ENCODE results near the gene SDK1. TPM values are rescaled to one million over a fixed set of nuclear protein-coding genes. Genes with fewer than 3 reads are reported as not detected.

The SDK1 gene
- total RNA-seq, 4 donors from 2014 or later: 2.0 to 9.3 (median 3.8) TPM

DNA sequence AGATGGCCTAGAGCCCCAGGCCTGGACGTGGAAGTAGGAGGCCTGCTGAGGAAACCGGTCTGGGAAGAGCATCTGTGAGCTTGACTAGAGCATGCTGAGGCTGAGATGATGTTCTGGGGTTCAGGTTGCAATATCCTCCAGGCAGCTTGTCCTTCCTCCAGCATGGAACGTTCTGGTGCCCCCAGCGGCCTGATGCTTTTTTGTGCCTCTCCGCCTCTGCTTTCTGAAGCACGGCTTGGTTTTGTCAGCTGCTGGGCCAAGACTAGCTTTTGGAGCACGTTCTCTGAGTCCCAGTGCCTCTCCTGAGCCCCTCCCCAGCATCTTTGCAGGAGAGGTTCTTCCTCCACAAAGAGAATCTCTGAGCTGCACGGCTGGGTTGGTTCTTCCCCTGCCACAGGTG, 699.1 kb downstream of the SDK1 start:
- Histone ChIP-seq H3K27ac (no peak overlapping the region), H3K9me3 (no peaks in the 10 kb centered on the region), H3K4me1 (no peaks in the 10 kb centered on the region), H3K36me3 (no peaks in the 10 kb centered on the region), H3K4me3 (no peak overlapping the region), H3K27me3 (peaks cover 0 to 30% (median 0%) of the 10 kb centered on the region in 4 donors)
- 64 to 85% methylated on average over 7 to 8 of the region's 8 CpGs for WGBS, 2 donors
- TF ChIP-seq, protein P1, sequence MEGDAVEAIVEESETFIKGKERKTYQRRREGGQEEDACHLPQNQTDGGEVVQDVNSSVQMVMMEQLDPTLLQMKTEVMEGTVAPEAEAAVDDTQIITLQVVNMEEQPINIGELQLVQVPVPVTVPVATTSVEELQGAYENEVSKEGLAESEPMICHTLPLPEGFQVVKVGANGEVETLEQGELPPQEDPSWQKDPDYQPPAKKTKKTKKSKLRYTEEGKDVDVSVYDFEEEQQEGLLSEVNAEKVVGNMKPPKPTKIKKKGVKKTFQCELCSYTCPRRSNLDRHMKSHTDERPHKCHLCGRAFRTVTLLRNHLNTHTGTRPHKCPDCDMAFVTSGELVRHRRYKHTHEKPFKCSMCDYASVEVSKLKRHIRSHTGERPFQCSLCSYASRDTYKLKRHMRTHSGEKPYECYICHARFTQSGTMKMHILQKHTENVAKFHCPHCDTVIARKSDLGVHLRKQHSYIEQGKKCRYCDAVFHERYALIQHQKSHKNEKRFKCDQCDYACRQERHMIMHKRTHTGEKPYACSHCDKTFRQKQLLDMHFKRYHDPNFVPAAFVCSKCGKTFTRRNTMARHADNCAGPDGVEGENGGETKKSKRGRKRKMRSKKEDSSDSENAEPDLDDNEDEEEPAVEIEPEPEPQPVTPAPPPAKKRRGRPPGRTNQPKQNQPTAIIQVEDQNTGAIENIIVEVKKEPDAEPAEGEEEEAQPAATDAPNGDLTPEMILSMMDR (IDR thresholded peaks at IDR 0.05): no peak
- no peak for TF ChIP-seq POLR2A (IDR thresholded peaks at IDR 0.05)
- no peak for DNase-seq
- intact Hi-C loops (cut with DNase I): no loop called here

DNA sequence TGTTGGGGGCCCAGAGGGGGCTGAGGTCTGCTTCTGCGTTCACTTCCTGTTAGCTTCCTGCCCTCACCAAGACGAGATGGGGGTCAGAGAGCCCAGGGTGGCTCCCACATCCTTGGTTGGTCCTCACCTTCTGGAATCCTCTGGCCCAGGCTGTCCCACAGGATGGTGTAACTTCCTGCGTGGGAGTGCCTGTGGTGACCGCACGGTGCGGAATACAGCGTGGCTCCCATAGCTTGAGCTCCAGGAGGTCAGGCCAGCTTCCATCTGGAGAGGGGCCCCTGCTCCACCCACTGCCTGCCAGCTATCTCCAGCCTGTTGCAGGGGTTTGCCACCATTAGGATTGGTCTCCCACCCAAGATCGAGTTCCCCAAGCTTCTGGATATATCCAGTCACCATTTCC, 699.9 kb downstream of the SDK1 start:
- Histone ChIP-seq H3K4me3 (no peak overlapping the region), H3K36me3 (no peaks in the 10 kb centered on the region), H3K27me3 (peaks cover 0 to 30% (median 0%) of the 10 kb centered on the region in 4 donors), H3K4me1 (peaks cover 0 to 4% (median 0%) of the 10 kb centered on the region in 3 donors), H3K9me3 (no peaks in the 10 kb centered on the region), H3K27ac (no peak overlapping the region)
- intact Hi-C loops (cut with DNase I): no loop called here
- no peak for TF ChIP-seq POLR2A (IDR thresholded peaks at IDR 0.05)
- TF ChIP-seq, protein P1 (IDR thresholded peaks at IDR 0.05): no peak
- no peak for DNase-seq
- WGBS, 2 donors: 72 to 73% methylated on average over 4 to 8 of the region's 8 CpGs

DNA sequence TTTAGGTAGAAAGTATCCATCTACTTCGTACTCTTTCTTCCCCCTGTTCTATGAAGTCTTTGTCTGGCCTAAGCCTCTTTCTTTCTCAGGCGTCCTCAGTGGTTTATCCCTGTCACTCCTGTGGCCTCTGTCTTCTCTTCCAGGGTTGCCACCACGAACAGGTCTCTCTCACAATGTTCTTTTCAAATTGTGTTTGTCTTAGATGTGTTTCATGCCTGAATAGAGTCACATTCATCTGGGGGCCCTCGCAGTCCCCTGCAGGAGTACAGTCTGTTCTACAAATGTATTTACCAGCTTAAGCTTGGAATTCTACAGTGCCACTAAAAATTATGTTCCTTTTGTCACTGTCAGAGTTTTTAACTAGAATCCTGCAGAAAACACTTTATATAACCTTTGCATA, 700.7 kb downstream of the SDK1 start:
- no peak overlapping the region for H3K4me3 ChIP-seq
- TF ChIP-seq, protein P1 (IDR thresholded peaks at IDR 0.05): no peak
- TF ChIP-seq POLR2A (IDR thresholded peaks at IDR 0.05): no peak
- DNase-seq: no peak
- no peaks in the 10 kb centered on the region for H3K9me3 ChIP-seq
- peaks cover 0 to 12% (median 0%) of the 10 kb centered on the region in 3 donors for H3K4me1 ChIP-seq
- H3K27me3 ChIP-seq: peaks cover 0 to 30% (median 0%) of the 10 kb centered on the region in 4 donors
- H3K27ac ChIP-seq: no peak overlapping the region
- intact Hi-C loops (cut with DNase I): no loop called here
- H3K36me3 ChIP-seq: no peaks in the 10 kb centered on the region
- 75 to 77% methylated on average over 4 of the region's 4 CpGs for WGBS, 2 donors

DNA sequence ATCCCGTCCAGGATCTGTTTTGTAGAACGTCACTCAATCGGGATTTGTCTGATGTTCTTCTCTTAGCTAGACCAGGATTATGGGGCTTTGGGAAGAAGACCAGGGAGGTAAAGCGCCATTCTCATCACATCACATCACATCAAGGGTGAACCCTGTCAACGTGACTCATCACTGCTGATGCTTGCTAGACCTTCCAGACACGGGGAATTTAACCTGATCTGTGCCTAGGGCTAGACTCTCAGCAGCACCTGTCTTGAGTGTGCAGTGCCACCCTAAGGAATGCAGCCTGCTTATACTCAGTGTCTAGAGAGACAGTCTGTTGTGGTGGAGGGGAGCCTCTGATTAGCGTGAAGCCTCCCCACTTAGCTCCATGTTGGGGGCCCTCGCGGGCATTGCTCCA, 702.5 kb downstream of the SDK1 start:
- WGBS, 2 donors: 73 to 74% methylated on average over 6 to 9 of the region's 9 CpGs
- intact Hi-C loops (cut with DNase I): no loop called here
- DNase-seq: no peak

DNA sequence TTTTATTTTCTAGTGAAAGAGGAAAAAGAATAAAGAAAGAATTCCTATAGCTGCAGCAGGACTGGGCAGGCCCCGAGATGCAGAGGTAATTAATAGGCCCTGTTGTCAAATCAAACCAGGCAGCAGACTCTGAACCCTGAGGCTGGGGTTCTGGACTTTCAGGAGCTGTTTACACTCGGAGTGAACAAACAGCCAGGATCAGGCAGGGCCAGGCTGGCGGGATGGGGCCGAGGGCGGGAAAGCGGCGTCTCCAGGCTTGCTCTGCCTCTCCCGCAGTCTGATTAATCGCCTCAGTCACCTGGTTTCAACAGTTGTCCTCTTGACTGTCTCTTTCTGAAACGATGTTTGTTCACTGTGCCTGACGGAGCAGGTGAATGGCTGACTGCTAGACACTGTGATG, 705.6 kb downstream of the SDK1 start:
- H3K4me1 ChIP-seq: peaks cover 0 to 22% (median 0%) of the 10 kb centered on the region in 3 donors
- H3K9me3 ChIP-seq: no peaks in the 10 kb centered on the region
- 58 to 64% methylated on average over 10 to 11 of the region's 11 CpGs for WGBS, 2 donors
- no peak for DNase-seq
- no peaks in the 10 kb centered on the region for H3K36me3 ChIP-seq
- H3K4me3 ChIP-seq: no peak overlapping the region
- intact Hi-C loops (cut with DNase I): no loop called here
- peak overlapping the region in 3 of 4 donors; percentile 25 to 68 (median 29) for H3K27ac ChIP-seq
- TF ChIP-seq, protein P1 (IDR thresholded peaks at IDR 0.05): no peak
- TF ChIP-seq POLR2A (IDR thresholded peaks at IDR 0.05): no peak
- peaks cover 0 to 50% (median 0%) of the 10 kb centered on the region in 4 donors for H3K27me3 ChIP-seq

More for the DNA sequence above, 702.5 kb downstream of the SDK1 start:
- Histone ChIP-seq H3K9me3 (no peaks in the 10 kb centered on the region), H3K27me3 (peaks cover 0 to 35% (median 0%) of the 10 kb centered on the region in 4 donors), H3K27ac (no peak overlapping the region), H3K4me3 (no peak overlapping the region), H3K36me3 (no peaks in the 10 kb centered on the region), H3K4me1 (peaks cover 0 to 22% (median 0%) of the 10 kb centered on the region in 3 donors)
- no peak for TF ChIP-seq POLR2A (IDR thresholded peaks at IDR 0.05)
- TF ChIP-seq, protein P1 (IDR thresholded peaks at IDR 0.05): no peak
